ENCODE results near the gene ARL15.
"Not testable (repeated sequence)": the region's sequence is repeated elsewhere in the genome, so short reads cannot be mapped to it uniquely, and the experiment has no call there.

ARL15 gene

DNA sequence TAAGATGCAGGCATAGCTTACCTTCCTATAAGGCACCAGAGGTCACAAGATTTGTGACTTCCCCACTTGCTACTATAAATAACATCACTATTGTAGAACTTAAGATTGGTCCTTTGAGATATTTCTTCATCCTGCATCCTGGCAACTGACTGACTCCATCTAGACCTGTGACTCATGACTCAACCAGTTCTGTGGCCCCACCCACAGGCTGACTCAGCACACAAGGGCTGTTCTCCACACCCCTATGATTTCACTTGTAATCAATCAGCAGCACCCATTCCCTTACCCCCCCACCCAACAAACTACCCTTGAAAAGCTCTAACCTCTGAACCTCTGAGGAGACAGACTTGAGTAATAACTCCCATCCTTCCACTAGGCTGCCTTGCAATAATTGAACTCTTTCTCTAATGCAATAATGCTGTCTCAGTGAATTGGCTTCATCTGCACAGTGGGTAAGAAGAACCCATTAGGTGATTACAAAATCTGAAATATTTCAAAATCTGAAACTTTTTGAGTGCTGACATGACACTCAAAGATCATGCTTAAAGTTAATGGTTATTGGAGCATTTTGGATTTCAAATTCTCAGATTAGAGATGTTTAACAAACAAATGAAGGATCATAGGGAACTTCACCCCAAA is 296.7 kb downstream of the ARL15 start:
- no peak for DNase-seq

DNA sequence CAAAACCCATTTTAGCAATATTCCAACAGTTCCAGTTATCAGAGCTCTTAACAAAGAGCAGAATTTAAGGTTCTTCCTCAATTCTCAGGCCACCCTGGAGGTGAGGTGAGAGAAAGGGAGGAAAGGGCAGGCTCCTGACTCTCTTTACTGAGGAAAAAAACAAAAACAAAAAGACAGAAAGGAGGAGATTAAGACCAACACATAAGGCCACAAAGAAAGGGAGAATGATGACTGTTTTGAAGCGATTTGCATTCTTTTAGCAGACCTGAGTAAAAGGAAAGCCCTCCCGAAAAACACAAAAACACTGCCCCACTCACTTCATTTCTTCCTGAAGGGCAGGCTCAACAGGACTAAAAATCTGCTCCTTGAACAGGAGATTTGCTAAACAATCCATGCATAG is 300.5 kb downstream of the ARL15 start:
- no peak for DNase-seq

DNA sequence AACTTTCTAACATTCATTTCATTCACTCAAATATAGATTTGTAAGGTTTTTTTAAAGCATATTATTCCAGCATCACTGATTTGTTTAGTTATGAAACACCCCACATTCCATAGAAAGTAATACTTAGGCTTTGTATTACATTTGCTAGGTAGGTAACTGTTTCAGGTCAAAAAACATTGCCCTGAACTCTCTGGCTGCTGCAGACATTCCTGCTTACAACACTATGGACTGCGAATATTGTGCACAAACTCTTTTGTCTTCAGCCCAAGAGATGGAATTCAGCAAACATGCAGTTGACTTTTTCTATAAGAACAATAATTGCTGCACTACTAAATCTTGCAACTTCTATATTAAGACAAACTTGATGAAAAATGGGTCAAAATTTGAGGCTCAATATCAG is 301.0 kb downstream of the ARL15 start:
- DNase-seq: no peak

DNA sequence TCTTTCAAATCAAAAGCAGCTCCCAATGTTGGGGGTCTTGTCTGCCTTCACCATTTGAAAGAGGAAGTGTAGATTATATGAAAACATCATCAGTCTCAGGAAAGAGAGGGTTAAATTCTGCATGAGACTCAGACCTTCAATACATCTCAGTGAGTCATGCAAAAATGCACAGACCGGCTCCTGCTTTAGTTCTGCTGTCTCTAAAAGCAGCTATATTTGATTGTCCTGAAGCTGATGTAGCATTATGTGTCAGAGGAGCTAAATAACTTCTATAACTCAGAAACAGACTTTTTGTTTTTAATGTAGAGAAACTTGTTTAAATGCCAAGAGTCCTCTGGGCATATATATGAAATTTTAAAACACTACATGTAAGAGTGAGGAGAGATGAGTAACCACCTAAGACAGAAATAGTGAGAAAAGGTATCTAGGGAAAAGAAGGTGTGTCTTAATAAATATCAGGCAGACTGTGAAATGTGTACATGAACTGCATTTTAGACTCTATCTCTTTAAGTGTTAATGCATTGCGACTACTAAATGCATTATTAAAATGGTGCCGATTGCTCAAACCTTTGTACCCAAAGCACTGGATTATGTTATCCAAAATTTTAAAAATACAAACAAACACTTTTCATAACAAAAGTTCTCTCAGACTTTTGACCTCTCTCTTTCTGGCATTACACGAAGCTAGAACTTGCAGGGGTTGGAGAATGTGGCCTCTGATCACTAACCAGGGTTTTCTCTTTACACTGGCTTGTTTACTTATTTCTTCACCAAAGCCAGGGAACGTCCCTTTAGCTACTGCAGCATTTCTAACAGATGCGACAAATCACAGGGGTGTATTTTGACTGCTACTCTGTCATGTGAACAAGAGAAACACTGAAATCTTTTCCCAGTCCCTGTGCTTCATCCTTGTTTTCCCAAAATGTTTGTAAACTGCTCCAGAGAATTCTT is 302.3 kb downstream of the ARL15 start:
- DNase-seq: no peak

DNA sequence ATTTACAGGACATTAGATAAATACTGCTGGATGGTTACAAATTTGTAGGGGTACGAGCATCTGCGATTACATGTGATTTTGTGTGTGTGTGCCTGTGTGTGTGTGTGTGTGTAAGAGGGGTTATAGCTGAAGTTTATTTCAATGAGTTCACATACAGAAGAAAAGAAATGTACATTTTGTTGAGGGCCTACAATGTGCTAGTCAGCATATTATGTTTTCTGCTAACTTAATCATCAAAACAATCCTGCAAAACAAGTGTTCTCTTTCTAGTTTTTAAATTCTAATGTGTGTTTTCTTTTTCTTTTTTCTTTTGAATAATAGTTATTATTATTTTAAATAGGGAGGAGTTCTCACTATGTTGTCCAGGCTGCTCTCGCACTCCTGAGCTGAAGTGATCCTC is 305.7 kb downstream of the ARL15 start:
- no peak for DNase-seq

DNA sequence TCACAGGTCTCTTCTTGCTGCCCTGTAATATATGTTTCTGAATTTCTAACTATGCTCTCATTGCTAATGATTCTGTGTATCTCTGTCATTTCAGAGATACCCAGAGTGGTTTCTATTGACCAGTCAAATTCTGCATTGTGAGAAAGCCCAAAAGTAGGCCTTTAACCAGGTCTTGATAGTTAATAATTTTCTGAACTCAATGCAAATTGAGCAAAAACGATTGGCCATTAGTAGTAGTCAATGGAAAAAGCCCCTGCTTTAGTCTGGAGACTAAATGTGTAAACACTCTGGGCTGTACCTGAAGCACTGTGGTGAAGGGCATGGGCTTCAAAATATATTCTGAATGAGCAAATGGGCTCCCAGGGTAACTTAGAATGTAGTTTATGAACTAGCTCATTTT is 307.6 kb downstream of the ARL15 start:
- no peak for DNase-seq

DNA sequence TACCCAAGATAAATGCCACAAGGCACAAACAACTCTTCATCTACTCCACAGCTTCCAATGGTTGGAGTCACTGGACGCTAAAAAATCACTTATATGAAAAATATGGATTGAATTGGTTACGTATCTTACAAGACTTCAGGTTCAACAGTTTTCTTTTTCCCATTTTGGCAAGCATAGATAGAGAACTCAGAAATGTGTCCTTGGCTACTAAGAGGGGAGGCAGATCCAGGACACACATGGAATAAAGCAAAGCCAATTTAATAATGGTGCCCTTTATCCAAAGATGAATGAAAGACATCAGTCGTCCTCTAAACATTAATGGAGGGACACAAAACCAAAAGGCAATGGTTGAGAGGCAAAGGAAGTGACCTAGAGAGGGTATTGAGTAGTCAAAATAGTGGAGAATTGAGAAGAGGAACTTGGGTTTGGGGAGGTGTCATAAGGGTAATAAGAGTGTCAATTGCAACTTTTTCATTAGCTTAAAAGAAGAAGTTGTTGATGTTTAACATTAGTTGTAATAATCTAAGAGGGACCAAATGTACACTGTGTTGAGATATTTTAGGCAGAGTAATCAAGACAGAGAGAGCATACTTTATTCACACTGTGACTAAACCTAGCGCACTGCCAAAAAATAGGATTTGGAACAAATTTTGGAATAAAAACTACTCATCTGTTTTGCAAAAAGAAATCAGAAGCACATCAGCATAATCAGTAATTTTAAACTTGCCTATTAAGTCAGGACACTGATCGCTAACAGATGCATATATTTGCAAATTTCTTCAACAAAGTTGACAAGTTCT is 308.2 kb downstream of the ARL15 start:
- no peak for DNase-seq

DNA sequence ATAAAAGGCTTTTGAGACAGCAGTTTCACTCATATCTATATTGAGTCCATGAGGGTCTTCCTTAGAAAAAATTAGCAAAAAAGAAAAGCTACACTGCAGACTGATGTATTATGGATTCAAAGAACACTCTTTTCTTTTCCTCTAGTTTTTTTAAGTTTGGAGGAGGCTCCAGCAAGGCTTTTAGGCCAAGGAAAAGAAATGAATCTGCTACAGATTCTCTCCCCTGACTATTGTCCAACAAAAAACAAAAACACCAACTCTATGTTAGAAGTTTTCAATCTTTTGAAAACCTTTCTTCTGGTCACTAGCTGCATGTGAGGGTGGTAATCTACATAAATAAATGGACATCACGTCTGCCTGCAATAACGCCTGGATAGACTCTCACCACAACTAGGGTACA is 310.4 kb downstream of the ARL15 start:
- no peak for DNase-seq

DNA sequence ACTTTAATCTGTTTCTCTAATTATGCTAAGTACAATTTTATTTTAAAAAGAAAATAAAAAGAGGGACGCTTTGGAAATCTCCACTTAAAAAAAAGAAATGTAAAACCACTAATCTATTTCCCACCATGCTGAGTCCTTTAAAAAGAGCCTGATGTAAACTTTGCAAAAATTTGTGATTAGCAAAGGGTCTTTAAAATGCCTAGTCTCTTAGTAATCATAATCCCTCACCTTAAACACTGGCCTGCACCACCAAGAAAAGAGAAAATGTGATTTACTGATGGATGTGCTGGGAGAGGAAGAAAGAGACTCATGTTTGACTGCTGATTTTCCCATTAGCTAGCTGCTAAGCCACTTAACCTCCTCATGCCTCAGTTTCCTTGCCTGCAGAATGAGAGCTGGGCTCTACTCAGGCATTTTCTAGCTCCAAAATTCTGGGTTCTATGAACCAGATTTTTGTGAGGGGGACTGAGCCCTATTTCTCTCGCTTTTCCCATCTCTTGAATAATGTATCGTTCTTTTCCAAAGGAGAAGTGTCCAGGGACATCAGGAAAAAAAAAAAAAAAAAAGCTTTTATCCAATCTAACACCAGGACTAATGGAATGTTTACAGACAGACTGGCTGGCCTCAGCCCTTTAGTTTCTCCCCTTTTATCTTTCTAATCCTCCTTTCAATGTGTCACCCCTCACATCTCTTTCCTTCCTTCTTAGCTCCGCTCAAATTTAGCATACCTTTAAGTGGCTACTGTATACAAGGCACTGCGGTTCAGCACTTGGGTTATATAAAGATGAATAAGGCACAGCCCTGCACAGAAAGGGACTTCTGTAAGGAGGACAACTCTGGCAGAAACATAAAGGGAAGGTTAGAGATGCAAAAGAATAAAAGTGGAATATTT is 312.4 kb downstream of the ARL15 start:
- no peak for DNase-seq

DNA sequence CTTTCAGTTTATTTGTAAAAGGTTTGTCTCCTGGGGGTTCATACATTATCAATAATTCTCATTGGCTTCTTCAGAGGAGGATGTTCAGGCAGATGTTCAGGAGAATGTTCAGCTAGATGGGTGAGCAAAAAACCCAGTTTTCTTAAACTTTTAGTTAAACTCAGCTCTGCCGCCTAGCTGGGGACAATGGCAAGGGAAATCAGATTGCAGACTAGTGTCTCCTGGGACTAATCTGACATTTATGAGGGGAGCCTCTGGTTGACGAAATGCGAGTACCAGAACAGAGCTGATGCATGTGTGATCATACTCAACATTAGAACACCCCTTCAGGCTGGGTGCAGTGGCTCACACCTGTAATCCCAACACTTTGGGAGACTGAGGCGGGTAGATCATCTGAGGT is 314.4 kb downstream of the ARL15 start:
- DNase-seq: no peak

DNA sequence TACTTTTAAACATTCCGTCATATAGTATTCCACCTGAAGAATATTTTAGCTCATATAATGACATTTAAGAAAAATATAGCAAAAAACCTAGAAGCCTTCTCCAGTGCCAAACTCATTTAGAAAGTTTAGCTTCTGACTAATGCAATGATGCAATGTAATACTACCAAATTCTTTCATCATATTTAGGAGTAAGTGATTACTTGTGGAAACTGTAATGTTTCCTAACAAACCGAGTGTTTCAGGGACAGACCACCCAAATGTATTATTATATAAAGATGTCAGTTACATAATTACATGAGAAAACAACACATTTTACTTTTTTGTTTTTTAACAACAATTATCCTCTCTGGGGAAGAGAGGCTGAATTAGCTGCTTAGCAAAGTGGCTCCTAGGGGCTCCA is 316.2 kb downstream of the ARL15 start:
- DNase-seq: no peak

DNA sequence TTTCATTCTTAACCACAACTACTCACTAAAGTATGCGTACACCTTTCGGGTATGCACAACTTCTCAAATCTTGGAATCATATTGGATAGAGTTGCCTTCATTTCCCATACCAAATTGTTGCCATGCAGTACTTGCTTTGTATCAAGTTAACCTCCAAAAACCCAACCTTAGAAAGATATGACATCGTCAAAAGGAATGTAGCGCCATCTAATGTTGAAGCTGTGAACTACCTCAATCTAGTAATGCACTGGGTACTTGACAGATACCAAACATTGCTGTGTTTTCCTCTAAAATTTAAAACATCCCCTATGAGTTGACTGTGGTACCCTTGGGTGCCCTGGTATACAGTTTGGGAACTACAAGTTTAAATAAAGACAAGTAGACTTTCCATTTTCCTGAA is 318.4 kb downstream of the ARL15 start:
- no peak for DNase-seq

DNA sequence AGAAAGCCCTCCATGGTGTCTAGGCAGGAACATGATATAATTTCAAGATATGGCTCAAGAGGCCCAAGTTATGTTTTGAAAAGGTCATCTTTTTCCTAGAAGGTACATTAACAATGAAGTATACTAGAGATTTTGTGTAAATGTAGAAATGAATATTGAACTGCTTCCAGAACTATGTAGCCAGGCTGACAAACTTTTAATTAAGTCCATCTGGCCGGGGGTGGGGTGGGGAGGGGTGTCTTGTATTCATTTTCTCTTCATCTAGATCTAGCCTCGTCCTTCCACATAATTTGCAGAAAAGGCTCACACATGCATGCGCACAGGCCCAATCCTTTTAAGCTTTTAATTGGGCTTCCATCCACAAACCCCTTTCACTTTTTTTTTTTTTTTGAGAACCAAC is 323.3 kb downstream of the ARL15 start:
- DNase-seq: no peak

DNA sequence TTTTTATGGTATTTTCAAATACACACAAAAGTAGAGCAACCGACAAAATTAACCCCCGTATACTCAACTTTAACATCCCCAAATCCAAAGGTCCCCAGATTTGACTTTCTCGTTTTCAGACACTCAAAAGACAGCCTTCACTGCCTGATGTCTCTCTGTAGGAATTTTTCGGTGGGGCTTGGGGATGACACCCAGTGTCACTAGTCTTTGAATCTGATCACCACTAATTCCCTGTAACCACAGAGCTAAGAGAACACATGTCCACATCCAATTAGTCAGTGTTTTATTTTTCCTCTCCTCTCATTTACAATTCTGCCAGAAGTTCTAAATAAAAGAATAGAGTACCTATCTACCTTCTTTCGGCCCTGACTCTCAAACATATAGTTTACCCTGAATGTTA is 324.6 kb downstream of the ARL15 start:
- no peak for DNase-seq

DNA sequence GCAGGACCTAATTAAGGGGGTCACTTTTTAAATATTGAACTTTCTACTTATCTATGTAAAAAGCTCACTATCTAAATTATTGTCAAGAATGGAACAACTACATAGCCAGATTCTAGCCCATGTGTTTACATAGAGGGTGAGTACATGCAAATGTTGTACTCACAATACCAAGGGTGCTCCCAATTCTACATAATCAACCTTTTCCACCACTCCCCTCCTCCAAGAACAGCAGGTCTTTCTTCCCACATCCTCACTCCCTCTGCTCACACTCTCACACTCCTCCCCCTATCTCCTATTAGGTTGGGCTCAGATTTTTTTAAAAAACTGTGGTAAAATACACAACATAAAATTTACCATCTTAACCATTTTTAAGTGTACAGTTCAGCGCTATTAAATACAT is 325.4 kb downstream of the ARL15 start:
- DNase-seq: no peak

DNA sequence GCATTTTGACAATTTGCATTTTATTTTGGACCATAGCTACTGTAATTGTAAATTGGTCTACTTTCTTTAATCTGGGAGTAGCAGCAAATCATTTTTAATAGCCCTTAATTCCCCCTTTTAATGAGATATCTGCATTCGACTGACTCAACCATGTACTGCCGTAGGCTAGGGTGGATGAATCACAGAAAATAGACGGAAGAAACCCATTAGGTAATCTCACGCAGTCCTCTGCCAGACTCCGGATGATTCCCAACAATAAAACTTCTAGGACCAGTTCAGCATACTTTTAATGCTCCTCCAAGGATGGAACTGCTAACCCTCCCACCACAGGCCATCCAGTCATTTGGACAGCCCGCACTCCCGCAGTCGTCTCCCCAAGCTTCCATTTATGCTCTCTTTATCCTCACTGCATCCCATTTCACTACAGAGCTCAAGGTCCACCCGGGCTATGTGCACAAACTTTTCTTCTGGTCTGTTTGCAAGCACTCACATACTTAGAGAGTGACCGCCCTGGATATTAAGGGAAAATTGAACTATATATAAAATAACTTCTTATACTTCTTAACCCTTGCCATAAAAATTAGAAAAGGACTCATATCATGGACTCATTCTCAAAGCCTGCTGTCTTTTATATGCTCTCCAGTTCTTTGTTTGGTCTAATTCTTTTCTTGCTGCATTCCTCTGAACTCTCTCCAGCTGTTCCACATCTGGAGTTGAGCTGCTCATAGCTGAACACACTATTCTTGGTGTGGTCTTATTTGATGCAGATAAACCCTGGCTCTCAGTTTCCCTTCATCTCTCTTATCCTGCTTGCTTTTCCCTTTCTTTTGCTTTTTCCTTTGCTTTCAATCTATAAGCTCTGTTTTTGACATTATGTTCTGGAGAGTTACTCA is 326.6 kb downstream of the ARL15 start:
- no peak for DNase-seq

DNA sequence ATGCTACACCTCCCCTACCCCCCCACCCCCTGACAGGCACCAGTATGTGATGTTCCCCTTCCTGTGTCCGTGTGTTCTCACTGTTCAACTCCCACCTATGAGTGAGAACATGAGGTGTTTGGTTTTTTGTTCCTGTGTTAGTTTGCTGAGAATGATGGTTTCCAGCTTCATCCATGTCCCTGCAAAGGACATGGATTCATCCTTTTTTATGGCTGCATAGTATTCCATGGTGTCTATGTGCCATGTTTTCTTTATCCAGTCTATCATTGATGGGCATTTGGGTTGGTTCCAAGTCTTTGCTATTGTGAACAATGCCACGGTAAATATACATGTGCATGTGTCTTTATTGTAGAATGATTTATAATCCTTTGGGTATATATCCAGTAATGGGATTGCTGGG is 328.1 kb downstream of the ARL15 start:
- not testable (repeated sequence) for DNase-seq

DNA sequence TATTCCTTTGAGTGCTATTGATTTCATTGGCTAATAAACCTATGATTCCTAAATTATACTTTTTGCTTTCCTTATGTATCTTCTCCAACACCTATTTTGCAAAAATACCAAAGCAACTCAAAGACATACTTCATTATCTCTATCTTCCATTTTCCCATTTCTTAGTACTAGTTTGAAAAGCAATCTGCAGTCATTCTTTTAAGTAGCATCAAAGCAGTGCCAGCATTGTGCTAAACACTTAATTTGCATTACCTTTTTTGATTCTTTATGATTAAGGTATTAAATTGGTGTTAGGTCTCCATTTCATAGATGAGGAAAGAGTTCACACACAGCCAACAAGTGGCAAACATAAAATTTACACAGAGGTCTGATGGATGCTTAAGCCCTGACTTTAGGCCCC is 330.3 kb downstream of the ARL15 start:
- no peak for DNase-seq

DNA sequence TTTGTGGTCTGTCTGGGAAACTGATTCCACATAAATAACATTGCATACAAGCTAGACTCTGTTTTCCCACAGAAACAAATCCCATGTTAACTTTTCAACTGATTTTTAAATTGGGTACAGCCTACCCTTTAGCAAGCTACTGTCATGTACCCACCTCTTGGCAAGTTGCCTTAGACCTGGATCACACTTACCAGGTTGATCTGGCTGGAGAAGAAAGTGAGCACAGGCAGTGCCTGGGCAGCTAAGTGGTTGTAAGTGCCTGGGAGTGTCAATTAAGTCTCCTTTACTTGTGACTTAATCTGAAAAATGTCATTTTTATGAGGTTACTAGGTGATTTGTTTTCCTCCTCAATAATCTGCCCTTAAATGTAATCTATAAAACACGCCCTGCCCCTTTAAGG is 336.4 kb downstream of the ARL15 start:
- no peak for DNase-seq

DNA sequence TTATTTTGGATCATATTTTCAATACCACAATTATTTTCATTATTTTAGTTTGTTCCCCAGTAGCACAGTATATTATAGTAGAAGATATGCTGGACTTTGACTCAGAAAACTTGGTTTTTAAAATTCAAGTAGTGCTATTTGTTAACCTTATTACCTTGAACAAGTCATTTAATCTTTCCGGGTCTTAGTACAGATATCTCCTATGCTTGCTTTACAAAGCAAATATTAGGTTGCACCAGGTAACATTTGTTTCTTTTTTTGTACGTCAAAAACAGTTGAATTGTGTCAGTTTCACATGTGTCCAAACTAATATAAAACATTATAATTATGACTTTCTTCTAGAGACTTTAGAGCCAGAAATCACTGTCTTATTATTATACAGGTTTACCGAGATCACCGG is 338.1 kb downstream of the ARL15 start:
- DNase-seq: no peak

DNA sequence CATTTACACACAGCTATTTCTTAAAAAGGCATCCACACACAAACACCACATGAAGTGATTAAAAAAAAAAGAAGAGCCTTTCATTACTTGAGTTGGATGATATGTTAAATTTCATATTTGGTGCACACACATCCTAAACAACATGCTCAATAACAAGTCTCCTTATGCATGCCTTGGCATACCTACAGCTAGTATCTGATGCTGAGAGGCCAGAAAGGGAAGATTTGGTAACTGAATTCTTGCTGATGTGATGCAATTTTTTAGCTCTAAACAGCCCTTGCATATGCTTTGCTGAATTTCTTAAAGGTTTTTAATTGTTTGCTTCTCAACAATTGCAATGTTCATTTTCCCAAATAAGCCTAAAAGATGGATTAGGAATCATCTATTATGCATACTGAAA is 338.8 kb downstream of the ARL15 start:
- DNase-seq: no peak

DNA sequence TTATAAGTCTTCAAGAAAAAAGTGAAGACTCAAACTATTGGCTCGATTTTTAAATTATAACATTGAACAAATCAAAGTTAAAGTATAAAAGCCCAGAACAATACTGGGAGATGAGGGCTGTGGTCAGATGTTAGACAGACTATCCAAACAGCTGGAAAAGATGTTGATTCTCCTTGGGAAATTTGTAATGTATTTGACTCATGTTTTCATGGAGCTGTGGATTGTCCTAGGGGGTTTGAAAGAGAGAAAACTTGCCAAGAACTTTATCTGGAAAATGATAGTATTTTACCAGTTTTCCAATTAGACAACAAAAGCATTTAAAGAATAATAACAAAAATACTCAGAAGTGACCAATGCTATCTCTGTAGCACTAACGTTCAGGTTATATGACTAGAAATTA is 339.2 kb downstream of the ARL15 start:
- no peak for DNase-seq
